Measurements from ENCODE around the gene ANGPT4. TPM values are rescaled to one million over a fixed set of nuclear protein-coding genes. Genes with fewer than 3 reads are reported as not detected.

Gene ANGPT4
- total and polyA plus RNA-seq, 2 of the 13 experiments (the other 11 are each of a cell fraction or from before 2014, with no cell fraction given) = not detected

DNA sequence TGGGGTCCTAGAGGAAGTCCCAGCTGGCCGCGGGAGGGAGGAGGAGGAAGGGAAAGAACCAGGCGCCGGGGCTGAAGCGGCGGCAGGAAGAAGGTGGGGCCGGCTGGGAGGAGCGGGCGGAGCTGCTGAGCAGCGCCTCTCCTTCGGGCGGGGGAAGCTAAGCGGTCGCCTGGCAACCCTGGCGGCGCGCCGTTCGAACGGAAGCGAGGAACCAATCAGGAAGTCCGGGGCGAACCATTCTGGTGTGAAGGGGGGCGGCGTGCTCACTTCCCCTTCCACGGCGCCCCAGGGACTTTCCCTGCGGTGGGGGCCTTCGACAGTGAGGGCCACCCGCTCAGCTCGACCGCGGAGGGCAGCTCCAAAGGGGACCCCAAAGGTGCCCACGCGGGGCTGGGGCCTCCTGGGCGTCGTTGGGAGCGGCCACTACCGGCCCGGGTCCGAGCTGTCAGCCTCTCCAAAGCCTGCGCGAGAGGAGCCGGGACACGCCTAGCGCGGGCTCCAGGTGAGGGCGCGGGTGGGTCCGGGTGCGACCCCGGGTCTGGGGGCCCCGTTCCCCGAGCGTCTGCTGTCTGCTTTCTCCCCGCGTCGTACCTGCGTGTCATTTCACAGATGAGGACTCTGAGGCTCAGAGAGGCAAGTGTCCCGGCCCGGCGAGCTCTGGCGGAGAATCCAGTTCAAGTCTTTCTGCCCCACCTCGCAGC is 82.5 kb downstream of the ANGPT4 start, which contains the start of gene FAM110A (continued):
- TF ChIP-seq GTF2F1 (IDR thresholded peaks at IDR 0.05; ENCODE audit: low read length) = no peak
- TF ChIP-seq HDAC1 (CRISPR knock-in tag; IDR thresholded peaks at IDR 0.05) = peak; percentile 85
- TF ChIP-seq, protein P1, sequence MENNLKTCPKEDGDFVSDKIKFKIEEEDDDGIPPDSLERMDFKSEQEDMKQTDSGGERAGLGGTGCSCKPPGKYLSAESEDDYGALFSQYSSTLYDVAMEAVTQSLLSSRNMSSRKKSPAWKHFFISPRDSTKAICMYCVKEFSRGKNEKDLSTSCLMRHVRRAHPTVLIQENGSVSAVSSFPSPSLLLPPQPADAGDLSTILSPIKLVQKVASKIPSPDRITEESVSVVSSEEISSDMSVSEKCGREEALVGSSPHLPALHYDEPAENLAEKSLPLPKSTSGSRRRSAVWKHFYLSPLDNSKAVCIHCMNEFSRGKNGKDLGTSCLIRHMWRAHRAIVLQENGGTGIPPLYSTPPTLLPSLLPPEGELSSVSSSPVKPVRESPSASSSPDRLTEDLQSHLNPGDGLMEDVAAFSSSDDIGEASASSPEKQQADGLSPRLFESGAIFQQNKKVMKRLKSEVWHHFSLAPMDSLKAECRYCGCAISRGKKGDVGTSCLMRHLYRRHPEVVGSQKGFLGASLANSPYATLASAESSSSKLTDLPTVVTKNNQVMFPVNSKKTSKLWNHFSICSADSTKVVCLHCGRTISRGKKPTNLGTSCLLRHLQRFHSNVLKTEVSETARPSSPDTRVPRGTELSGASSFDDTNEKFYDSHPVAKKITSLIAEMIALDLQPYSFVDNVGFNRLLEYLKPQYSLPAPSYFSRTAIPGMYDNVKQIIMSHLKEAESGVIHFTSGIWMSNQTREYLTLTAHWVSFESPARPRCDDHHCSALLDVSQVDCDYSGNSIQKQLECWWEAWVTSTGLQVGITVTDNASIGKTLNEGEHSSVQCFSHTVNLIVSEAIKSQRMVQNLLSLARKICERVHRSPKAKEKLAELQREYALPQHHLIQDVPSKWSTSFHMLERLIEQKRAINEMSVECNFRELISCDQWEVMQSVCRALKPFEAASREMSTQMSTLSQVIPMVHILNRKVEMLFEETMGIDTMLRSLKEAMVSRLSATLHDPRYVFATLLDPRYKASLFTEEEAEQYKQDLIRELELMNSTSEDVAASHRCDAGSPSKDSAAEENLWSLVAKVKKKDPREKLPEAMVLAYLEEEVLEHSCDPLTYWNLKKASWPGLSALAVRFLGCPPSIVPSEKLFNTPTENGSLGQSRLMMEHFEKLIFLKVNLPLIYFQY (CRISPR knock-in tag; IDR thresholded peaks at IDR 0.05; ENCODE audit: borderline replicate concordance) = peak; percentile 68; the same call in 1 of the 2 replicates
- no peak for TF ChIP-seq ZNF615 (CRISPR knock-in tag; IDR thresholded peaks at IDR 0.05; ENCODE audit: borderline replicate concordance)
- TF ChIP-seq REL (CRISPR knock-in tag; conservative IDR thresholded peaks at IDR 0.05) = peak; percentile 47; the same call in 1 of the 2 replicates
- TF ChIP-seq ARNTL (CRISPR knock-in tag; IDR thresholded peaks at IDR 0.05) = 0 out of 2 replicates have a peak, but pooled peaks have one; percentile 21
- TF ChIP-seq GTF3A (CRISPR knock-in tag; conservative IDR thresholded peaks at IDR 0.05) = no peak
- TF ChIP-seq ZBTB20 (CRISPR knock-in tag; IDR thresholded peaks at IDR 0.05; ENCODE audit: borderline replicate concordance, low read depth) = 0 out of 2 replicates have a peak, but pooled peaks have one; percentile 16
- TF ChIP-seq HOXA3 (CRISPR knock-in tag; IDR thresholded peaks at IDR 0.05) = peak; percentile 77; the same call in 1 of the 2 replicates
- 0 out of 2 replicates have a peak, but pooled peaks have one; percentile 17 for TF ChIP-seq ZNF652 (CRISPR knock-in tag; IDR thresholded peaks at IDR 0.05; ENCODE audit: borderline replicate concordance, low read depth)
- no peak for TF ChIP-seq ZNF879 (CRISPR knock-in tag; IDR thresholded peaks at IDR 0.05)
- TF ChIP-seq ZNF883 (CRISPR knock-in tag; IDR thresholded peaks at IDR 0.05; ENCODE audit: not compliant biosample characterization) = peak; percentile 85
- TF ChIP-seq NFE2L2 (IDR thresholded peaks at IDR 0.05; ENCODE audit: low read length) = no peak
- TF ChIP-seq ZNF329 (CRISPR knock-in tag; IDR thresholded peaks at IDR 0.05; ENCODE audit: low read depth) = peak; percentile 42; the same call in 1 of the 2 replicates
- no peak for TF ChIP-seq THRA (CRISPR knock-in tag; IDR thresholded peaks at IDR 0.05; ENCODE audit: borderline replicate concordance)
- TF ChIP-seq ZNF138 (CRISPR knock-in tag; IDR thresholded peaks at IDR 0.05; ENCODE audit: low read depth) = no peak
- TF ChIP-seq RCOR2 (CRISPR knock-in tag; IDR thresholded peaks at IDR 0.05) = no peak
- TF ChIP-seq ASH2L (IDR thresholded peaks at IDR 0.05; ENCODE audit: insufficient read length, low read depth, low read length) = peak; percentile 12
- TF ChIP-seq ZNF326 (CRISPR knock-in tag; IDR thresholded peaks at IDR 0.05; ENCODE audit: borderline replicate concordance) = no peak
- TF ChIP-seq MYPOP (CRISPR knock-in tag; IDR thresholded peaks at IDR 0.05) = peak; percentile 89; the same call in 1 of the 2 replicates
- TF ChIP-seq ZBTB8A (CRISPR knock-in tag; IDR thresholded peaks at IDR 0.05; ENCODE audit: borderline replicate concordance, low read depth) = no peak
- peak; percentile 93; the same call in 1 of the 2 replicates for TF ChIP-seq ZMAT3 (CRISPR knock-in tag; conservative IDR thresholded peaks at IDR 0.05)
- peak; percentile 92; the same call in 1 of the 2 replicates for TF ChIP-seq CCDC6 (CRISPR knock-in tag; IDR thresholded peaks at IDR 0.05)
- peak; percentile 50; the same call in 1 of the 2 replicates for TF ChIP-seq ZMYM3 (CRISPR knock-in tag; IDR thresholded peaks at IDR 0.05)
